ENCODE results near the gene PHKA2.
"Not testable (repeated sequence)": the region's sequence is repeated elsewhere in the genome, so short reads cannot be mapped to it uniquely, and the experiment has no call there.

The PHKA2 gene

GRCh38 chrX:18994713-18995112, 10.8 kb upstream of the PHKA2 start:
- Mint-ChIP-seq H3K27me3 (no peaks in the 10 kb centered on the region), H3K4me3 (no peak overlapping the region), H3K27ac (no peak overlapping the region), H3K36me3 (no peaks in the 10 kb centered on the region), H3K4me1 (no peaks in the 10 kb centered on the region), H3K9me3 (no peaks in the 10 kb centered on the region)
- DNase-seq (ENCODE audit: low spot score in 2 of 2) (no peak), ATAC-seq (ENCODE audit: low read depth) (no peak)

GRCh38 chrX:18992829-18993228, 8.9 kb upstream of the PHKA2 start:
- Mint-ChIP-seq H3K4me1 (no peaks in the 10 kb centered on the region), H3K4me3 (no peak overlapping the region), H3K27ac (no peak overlapping the region), H3K9me3 (no peaks in the 10 kb centered on the region), H3K36me3 (no peaks in the 10 kb centered on the region), H3K27me3 (no peaks in the 10 kb centered on the region)
- ATAC-seq (ENCODE audit: low read depth) (no peak), DNase-seq (ENCODE audit: low spot score in 2 of 2) (no peak)

GRCh38 chrX:18985186-18985435, 1.2 kb upstream of the PHKA2 start:
- H3K27me3 Mint-ChIP-seq, result no peaks in the 10 kb centered on the region
- no peaks in the 10 kb centered on the region for H3K36me3 Mint-ChIP-seq
- peaks cover 7% of the 10 kb centered on the region for H3K4me1 Mint-ChIP-seq
- peak overlapping the region; percentile 88 for H3K4me3 Mint-ChIP-seq
- H3K27ac Mint-ChIP-seq, result peak overlapping the region; percentile 95
- H3K9me3 Mint-ChIP-seq, result no peaks in the 10 kb centered on the region
- DNase-seq (ENCODE audit: low spot score in 2 of 2), result no peak
- no peak for ATAC-seq (ENCODE audit: low read depth)

GRCh38 chrX:18984381-18985185, 669 bp upstream of the PHKA2 start:
- Mint-ChIP-seq H3K27ac (peak overlapping the region; percentile 95), H3K4me3 (peak overlapping the region; percentile 88), H3K27me3 (no peaks in the 10 kb centered on the region), H3K4me1 (peaks cover 7% of the 10 kb centered on the region), H3K36me3 (no peaks in the 10 kb centered on the region), H3K9me3 (no peaks in the 10 kb centered on the region)
- DNase-seq (ENCODE audit: low spot score in 2 of 2) (peak; percentile 77 to 78), ATAC-seq (ENCODE audit: low read depth) (peak; percentile 83)

GRCh38 chrX:18981124-18981807, 2.6 kb downstream of the PHKA2 start:
- Mint-ChIP-seq H3K9me3 (no peaks in the 10 kb centered on the region), H3K27me3 (no peaks in the 10 kb centered on the region), H3K27ac (no peak overlapping the region), H3K4me3 (no peak overlapping the region), H3K36me3 (no peaks in the 10 kb centered on the region), H3K4me1 (peaks cover 7% of the 10 kb centered on the region)
- no peak for ATAC-seq (ENCODE audit: low read depth)
- no peak for DNase-seq (ENCODE audit: low spot score in 2 of 2)

GRCh38 chrX:18980262-18980661, 3.7 kb downstream of the PHKA2 start:
- not testable (repeated sequence) for DNase-seq (ENCODE audit: low spot score in 2 of 2); H3K27ac Mint-ChIP-seq; H3K36me3 Mint-ChIP-seq; H3K27me3 Mint-ChIP-seq; H3K9me3 Mint-ChIP-seq; H3K4me1 Mint-ChIP-seq; ATAC-seq (ENCODE audit: low read depth); H3K4me3 Mint-ChIP-seq

- Mint-ChIP-seq H3K36me3 (peaks cover 11% of the 10 kb centered on the region), H3K27ac (peak overlapping the region; percentile 45), H3K4me3 (no peak overlapping the region), H3K4me1 (peaks cover 9% of the 10 kb centered on the region), H3K9me3 (no peaks in the 10 kb centered on the region), H3K27me3 (no peaks in the 10 kb centered on the region)
- ATAC-seq (ENCODE audit: low read depth) (no peak), DNase-seq (ENCODE audit: low spot score in 2 of 2) (no peak)
These were observed 8.9 kb downstream of the PHKA2 start for GRCh38 chrX:18974993-18975392.

- Mint-ChIP-seq H3K4me3 (no peak overlapping the region), H3K9me3 (no peaks in the 10 kb centered on the region), H3K36me3 (peaks cover 11% of the 10 kb centered on the region), H3K27me3 (no peaks in the 10 kb centered on the region), H3K4me1 (peaks cover 9% of the 10 kb centered on the region), H3K27ac (no peak overlapping the region)
- ATAC-seq (ENCODE audit: low read depth) (no peak), DNase-seq (ENCODE audit: low spot score in 2 of 2) (no peak)
These were observed 10.3 kb downstream of the PHKA2 start for GRCh38 chrX:18973527-18974192.

- H3K36me3 Mint-ChIP-seq, result peaks cover 13% of the 10 kb centered on the region
- H3K27ac Mint-ChIP-seq, result no peak overlapping the region
- no peaks in the 10 kb centered on the region for H3K9me3 Mint-ChIP-seq
- no peak for DNase-seq (ENCODE audit: low spot score in 2 of 2)
- no peak overlapping the region for H3K4me3 Mint-ChIP-seq
- peaks cover 13% of the 10 kb centered on the region for H3K4me1 Mint-ChIP-seq
- no peaks in the 10 kb centered on the region for H3K27me3 Mint-ChIP-seq
- no peak for ATAC-seq (ENCODE audit: low read depth)
These were observed 12.4 kb downstream of the PHKA2 start for GRCh38 chrX:18971506-18971905.

- H3K36me3 Mint-ChIP-seq, result peaks cover 11% of the 10 kb centered on the region
- peaks cover 11% of the 10 kb centered on the region for H3K4me1 Mint-ChIP-seq
- no peak overlapping the region for H3K4me3 Mint-ChIP-seq
- no peaks in the 10 kb centered on the region for H3K9me3 Mint-ChIP-seq
- no peak overlapping the region for H3K27ac Mint-ChIP-seq
- ATAC-seq (ENCODE audit: low read depth) (no peak), DNase-seq (ENCODE audit: low spot score in 2 of 2) (no peak)
- H3K27me3 Mint-ChIP-seq, result no peaks in the 10 kb centered on the region
These were observed 13.4 kb downstream of the PHKA2 start for GRCh38 chrX:18970465-18970864.

GRCh38 chrX:18966624-18967023, 17.3 kb downstream of the PHKA2 start:
- no peaks in the 10 kb centered on the region for H3K27me3 Mint-ChIP-seq
- peaks cover 10% of the 10 kb centered on the region for H3K4me1 Mint-ChIP-seq
- ATAC-seq (ENCODE audit: low read depth), result no peak
- H3K4me3 Mint-ChIP-seq, result no peak overlapping the region
- H3K36me3 Mint-ChIP-seq, result peaks cover 8% of the 10 kb centered on the region
- no peak overlapping the region for H3K27ac Mint-ChIP-seq
- H3K9me3 Mint-ChIP-seq, result no peaks in the 10 kb centered on the region
- DNase-seq (ENCODE audit: low spot score in 2 of 2), result no peak

- Mint-ChIP-seq H3K36me3 (peaks cover 6% of the 10 kb centered on the region), H3K4me1 (peaks cover 15% of the 10 kb centered on the region), H3K27me3 (no peaks in the 10 kb centered on the region), H3K27ac (no peak overlapping the region), H3K9me3 (no peaks in the 10 kb centered on the region), H3K4me3 (no peak overlapping the region)
- ATAC-seq (ENCODE audit: low read depth) (no peak), DNase-seq (ENCODE audit: low spot score in 2 of 2) (no peak)
These were observed 19.0 kb downstream of the PHKA2 start for GRCh38 chrX:18964901-18965300.

GRCh38 chrX:18964026-18964425, 19.9 kb downstream of the PHKA2 start:
- no peaks in the 10 kb centered on the region for H3K9me3 Mint-ChIP-seq
- H3K27ac Mint-ChIP-seq, result no peak overlapping the region
- H3K4me1 Mint-ChIP-seq, result peaks cover 15% of the 10 kb centered on the region
- no peaks in the 10 kb centered on the region for H3K27me3 Mint-ChIP-seq
- DNase-seq (ENCODE audit: low spot score in 2 of 2), result no peak
- H3K4me3 Mint-ChIP-seq, result no peak overlapping the region
- no peak for ATAC-seq (ENCODE audit: low read depth)
- H3K36me3 Mint-ChIP-seq, result peaks cover 6% of the 10 kb centered on the region

- no peak overlapping the region for H3K27ac Mint-ChIP-seq
- no peaks in the 10 kb centered on the region for H3K27me3 Mint-ChIP-seq
- ATAC-seq (ENCODE audit: low read depth) (no peak), DNase-seq (ENCODE audit: low spot score in 2 of 2) (no peak)
- H3K9me3 Mint-ChIP-seq, result no peaks in the 10 kb centered on the region
- no peak overlapping the region for H3K4me3 Mint-ChIP-seq
- peaks cover 6% of the 10 kb centered on the region for H3K36me3 Mint-ChIP-seq
- H3K4me1 Mint-ChIP-seq, result peaks cover 15% of the 10 kb centered on the region
These were observed 21.6 kb downstream of the PHKA2 start for GRCh38 chrX:18962329-18962728.
